Vagina (tissue), 2 donors: ENCODE results near the gene RAPGEF6. TPM values are rescaled to one million over a fixed set of nuclear protein-coding genes. Genes with fewer than 3 reads are reported as not detected.
"Not testable (repeated sequence)": the region's sequence is repeated elsewhere in the genome, so short reads cannot be mapped to it uniquely, and the experiment has no call there.

ENCODE experiments used
- DNase-seq, 2 donors: peaks; one replicate each; pipeline ENCODE4 v3.0.0-alpha.2; 2017; ENCODE audit errors: extremely low spot score in 2 of 2
- H3K27ac ChIP-seq: fragments of 200-600 bp; sonication (generic); one replicate; pipeline ENCODE4 v1.5.1; 2019
- H3K27me3 ChIP-seq: fragments of 200-600 bp; sonication (generic); one replicate; pipeline ENCODE4 v1.5.1; 2019
- H3K36me3 ChIP-seq, 2 donors: fragments of 200-600 bp; sonication (generic); one replicate each; pipeline ENCODE4 v1.5.1; 2017 to 2019
- H3K4me1 ChIP-seq: fragments of 200-600 bp; sonication (generic); one replicate; pipeline ENCODE4 v1.5.1; 2019
- H3K4me3 ChIP-seq, 2 donors: fragments of 200-600 bp; sonication (generic); 1 replicate in 1 of 2; 2 replicates in 1 of 2; pipeline ENCODE4 v1.5.1; 2016 to 2019
- H3K9me3 ChIP-seq: fragments of 200-600 bp; sonication (generic); one replicate; pipeline ENCODE4 v1.5.1; 2019
- POLR2A ChIP-seq, 2 donors: fragments of 450-650 bp; IDR thresholded peaks; one replicate each; pipeline ENCODE4 v1.6.1; 2017; ENCODE audit warnings: antibody characterized with exemption in 2 of 2, mild to moderate bottlenecking in 2 of 2, moderate library complexity in 2 of 2
- POLR2AphosphoS5 ChIP-seq, 2 donors: sonication (generic); formaldehyde crosslinking; IDR thresholded peaks; one replicate each; pipeline ENCODE4 v1.9.0; 2017; ENCODE audit warnings: antibody characterized with exemption in 2 of 2, mild to moderate bottlenecking in 2 of 2, low read depth in 1 of 2; ENCODE audit not compliant: insufficient read depth in 1 of 2
- intact Hi-C: fragments of 100-400 bp; cut with DNase I; formaldehyde crosslinking; loops from one replicate; pipeline ENCODE4 v1.15.1; 2023
- total RNA-seq: library from RNA; depleted of rRNA; stranded (reverse); fragments of >200 nt; gene quantifications from one replicate; pipeline ENCODE4 v1.2.3, GENCODE V29; 2016
- TF ChIP-seq, protein P1 (sequence below), 3 experiments: fragments of 450-650 bp in 2 of 3; fragments of 200-600 bp in 1 of 3; sonication (generic) in 1 of 3; IDR thresholded peaks; one replicate each; pipeline ENCODE4 v1.5.1; 2017 to 2019; ENCODE audit warnings: antibody characterized with exemption in 3 of 3, mild to moderate bottlenecking in 2 of 3, moderate library complexity in 2 of 3

Gene RAPGEF6
- total RNA-seq, 1 donor from 2014 or later = 19.2 TPM

DNA sequence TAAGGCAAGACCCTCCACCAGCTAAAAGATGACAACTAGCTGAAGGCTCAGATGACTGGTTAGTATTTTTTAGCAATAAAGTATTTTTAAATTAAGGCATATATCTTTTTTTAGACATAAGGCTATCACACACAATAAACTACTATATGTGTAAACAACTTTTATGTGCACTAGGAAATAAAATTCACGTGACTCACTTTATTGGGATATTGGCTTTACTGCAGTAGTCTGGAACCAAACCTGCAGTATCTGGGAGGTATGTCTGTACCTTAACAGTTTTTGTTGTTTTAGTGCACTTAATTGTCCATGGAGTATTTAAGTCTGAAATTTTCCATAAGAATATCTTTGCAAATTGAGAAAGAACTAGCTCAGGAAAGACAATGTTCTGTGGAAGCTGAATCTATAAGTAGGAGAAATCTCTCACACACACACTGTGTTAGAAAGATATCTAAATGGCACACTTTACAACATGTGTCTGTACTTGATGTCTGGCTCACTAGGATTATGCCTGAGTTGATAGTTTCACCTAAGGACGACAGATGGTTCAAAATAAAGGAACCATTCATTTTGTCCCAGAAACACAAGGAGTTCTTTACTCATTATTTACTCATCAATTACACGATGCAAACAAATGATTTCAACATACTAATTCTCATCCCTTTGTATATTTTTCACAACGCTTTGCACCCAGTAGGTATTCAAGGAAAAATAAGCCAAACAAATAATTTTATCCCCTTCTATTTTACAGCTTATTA lies 4.6 kb downstream of the RAPGEF6 start:
- H3K4me1 ChIP-seq = peaks cover 42% of the 10 kb centered on the region
- H3K36me3 ChIP-seq = no peaks in the 10 kb centered on the region
- DNase-seq = no peak
- H3K27me3 ChIP-seq = no peaks in the 10 kb centered on the region
- H3K27ac ChIP-seq = no peak overlapping the region
- TF ChIP-seq POLR2A (IDR thresholded peaks at IDR 0.05) (no peak), POLR2AphosphoS5 (IDR thresholded peaks at IDR 0.05; ENCODE audit: insufficient read depth in 1 of 2, low read depth in 1 of 2) (no peak)
- TF ChIP-seq, protein P1, sequence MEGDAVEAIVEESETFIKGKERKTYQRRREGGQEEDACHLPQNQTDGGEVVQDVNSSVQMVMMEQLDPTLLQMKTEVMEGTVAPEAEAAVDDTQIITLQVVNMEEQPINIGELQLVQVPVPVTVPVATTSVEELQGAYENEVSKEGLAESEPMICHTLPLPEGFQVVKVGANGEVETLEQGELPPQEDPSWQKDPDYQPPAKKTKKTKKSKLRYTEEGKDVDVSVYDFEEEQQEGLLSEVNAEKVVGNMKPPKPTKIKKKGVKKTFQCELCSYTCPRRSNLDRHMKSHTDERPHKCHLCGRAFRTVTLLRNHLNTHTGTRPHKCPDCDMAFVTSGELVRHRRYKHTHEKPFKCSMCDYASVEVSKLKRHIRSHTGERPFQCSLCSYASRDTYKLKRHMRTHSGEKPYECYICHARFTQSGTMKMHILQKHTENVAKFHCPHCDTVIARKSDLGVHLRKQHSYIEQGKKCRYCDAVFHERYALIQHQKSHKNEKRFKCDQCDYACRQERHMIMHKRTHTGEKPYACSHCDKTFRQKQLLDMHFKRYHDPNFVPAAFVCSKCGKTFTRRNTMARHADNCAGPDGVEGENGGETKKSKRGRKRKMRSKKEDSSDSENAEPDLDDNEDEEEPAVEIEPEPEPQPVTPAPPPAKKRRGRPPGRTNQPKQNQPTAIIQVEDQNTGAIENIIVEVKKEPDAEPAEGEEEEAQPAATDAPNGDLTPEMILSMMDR (IDR thresholded peaks at IDR 0.05) = no peak
- H3K9me3 ChIP-seq = no peaks in the 10 kb centered on the region
- no peak overlapping the region for H3K4me3 ChIP-seq
- intact Hi-C loops = no loop called here

DNA sequence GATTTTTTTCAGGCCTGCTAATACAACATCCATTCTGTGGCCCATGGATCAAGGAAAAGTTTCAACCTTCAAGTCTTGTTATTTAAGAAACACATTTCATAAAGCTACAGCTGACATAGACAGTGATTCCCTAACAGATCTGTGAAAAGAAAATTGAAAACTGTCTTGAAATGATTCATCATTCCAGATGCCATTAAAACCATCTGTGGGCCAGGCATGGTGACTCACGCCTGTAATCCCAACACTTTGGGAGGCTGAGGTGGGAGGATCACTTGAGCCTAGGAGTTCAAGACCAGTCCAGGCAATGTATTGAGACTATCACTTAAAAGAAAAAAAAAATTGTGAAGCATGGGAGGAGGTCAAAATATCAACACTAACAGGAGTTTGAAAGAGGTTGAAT lies 6.0 kb downstream of the RAPGEF6 start:
- DNase-seq = no peak
- no peak overlapping the region for H3K4me3 ChIP-seq
- H3K27me3 ChIP-seq = no peaks in the 10 kb centered on the region
- no peaks in the 10 kb centered on the region for H3K36me3 ChIP-seq
- H3K4me1 ChIP-seq = peaks cover 39% of the 10 kb centered on the region
- H3K9me3 ChIP-seq = no peaks in the 10 kb centered on the region
- intact Hi-C loops = no loop called here
- TF ChIP-seq POLR2AphosphoS5 (IDR thresholded peaks at IDR 0.05; ENCODE audit: insufficient read depth in 1 of 2, low read depth in 1 of 2) = no peak
- TF ChIP-seq POLR2A (IDR thresholded peaks at IDR 0.05) = no peak
- TF ChIP-seq, protein P1 (IDR thresholded peaks at IDR 0.05) = no peak
- no peak overlapping the region for H3K27ac ChIP-seq

DNA sequence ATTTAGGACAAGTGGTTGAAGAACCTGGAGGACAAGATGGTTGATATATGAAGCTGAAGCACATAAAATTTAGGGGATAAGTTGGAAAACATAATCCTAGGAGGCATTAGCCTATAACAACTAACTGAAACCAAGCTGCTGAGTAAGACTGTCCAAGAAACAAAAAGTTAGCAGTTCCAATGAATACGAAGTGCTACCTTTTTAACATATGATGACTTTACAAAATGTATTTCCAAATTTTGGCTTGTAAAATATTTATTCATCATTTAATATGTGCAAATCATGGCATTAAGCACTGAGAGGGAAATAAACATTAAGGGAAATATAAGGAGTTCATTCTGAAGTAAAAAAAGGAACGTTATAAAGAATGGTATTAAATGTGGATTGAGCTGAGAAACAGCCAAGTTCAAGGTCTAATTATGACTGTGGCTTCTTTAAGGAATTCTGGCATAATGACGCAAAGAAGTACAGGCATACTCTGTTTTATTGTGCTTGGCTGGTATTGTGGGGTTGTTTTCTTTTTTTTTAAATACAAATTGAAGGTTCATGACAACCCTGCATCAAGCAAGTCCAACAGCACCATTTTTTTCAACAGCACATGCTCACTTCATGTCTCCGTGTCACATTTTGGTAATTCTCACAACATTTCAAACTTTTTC lies 7.7 kb downstream of the RAPGEF6 start:
- no peaks in the 10 kb centered on the region for H3K27me3 ChIP-seq
- no peak for TF ChIP-seq POLR2A (IDR thresholded peaks at IDR 0.05)
- TF ChIP-seq, protein P1 (IDR thresholded peaks at IDR 0.05) = no peak
- TF ChIP-seq POLR2AphosphoS5 (IDR thresholded peaks at IDR 0.05; ENCODE audit: insufficient read depth in 1 of 2, low read depth in 1 of 2) = no peak
- no peaks in the 10 kb centered on the region for H3K36me3 ChIP-seq
- H3K27ac ChIP-seq = no peak overlapping the region
- peaks cover 23% of the 10 kb centered on the region for H3K4me1 ChIP-seq
- no peak for DNase-seq
- H3K9me3 ChIP-seq = no peaks in the 10 kb centered on the region
- intact Hi-C loops = no loop called here
- H3K4me3 ChIP-seq = no peak overlapping the region

DNA sequence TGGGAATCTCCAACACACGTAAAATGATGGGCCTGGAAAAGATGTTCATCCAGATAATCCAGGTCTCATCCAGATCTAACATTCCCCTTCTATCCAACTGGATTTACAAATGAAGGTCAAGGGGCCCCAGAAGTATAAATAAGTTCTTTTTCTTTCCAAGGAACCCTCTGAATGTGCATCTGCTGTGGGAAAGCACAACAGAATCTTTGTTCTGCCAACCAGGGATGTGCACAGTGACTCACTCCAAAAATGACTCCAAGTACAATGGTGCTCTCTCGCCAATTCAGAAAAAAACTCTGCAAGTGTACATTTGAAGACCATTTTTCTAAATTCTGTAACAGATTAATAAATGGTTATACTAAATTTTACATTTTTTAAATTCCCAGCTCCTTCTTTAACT lies 12.4 kb downstream of the RAPGEF6 start:
- H3K27ac ChIP-seq = no peak overlapping the region
- no peak overlapping the region for H3K4me3 ChIP-seq
- intact Hi-C loops = no loop called here
- H3K9me3 ChIP-seq = no peaks in the 10 kb centered on the region
- DNase-seq = no peak
- TF ChIP-seq POLR2A (IDR thresholded peaks at IDR 0.05) (no peak), POLR2AphosphoS5 (IDR thresholded peaks at IDR 0.05; ENCODE audit: insufficient read depth in 1 of 2, low read depth in 1 of 2) (no peak)
- TF ChIP-seq, protein P1 (IDR thresholded peaks at IDR 0.05) = no peak
- no peaks in the 10 kb centered on the region for H3K27me3 ChIP-seq
- H3K36me3 ChIP-seq = no peaks in the 10 kb centered on the region
- peaks cover 17% of the 10 kb centered on the region for H3K4me1 ChIP-seq

DNA sequence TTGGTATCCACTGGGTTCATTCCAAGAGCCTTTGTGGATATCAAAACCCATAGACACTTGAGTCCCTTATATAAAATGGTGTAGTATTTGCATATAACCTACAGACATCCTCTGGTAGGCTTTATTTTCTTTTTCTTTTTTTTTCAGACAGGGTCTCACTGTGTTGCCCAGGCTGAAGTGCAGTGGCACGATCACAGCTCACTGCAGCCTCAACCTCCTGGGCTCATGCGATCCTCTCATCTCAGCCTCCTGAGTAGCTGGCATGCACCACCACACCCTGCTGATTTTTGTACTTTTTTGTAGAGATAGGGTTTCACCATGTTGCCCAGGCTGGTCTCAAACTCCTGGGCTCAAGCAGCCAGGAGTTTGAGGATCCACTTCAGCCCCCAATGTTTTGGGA lies 13.9 kb downstream of the RAPGEF6 start:
- H3K9me3 ChIP-seq, H3K36me3 ChIP-seq, H3K4me3 ChIP-seq, H3K4me1 ChIP-seq, H3K27ac ChIP-seq, intact Hi-C loops, H3K27me3 ChIP-seq, DNase-seq: not testable (repeated sequence)
